ENCODE measurements around the gene FAM98B. TPM values are rescaled to one million over a fixed set of nuclear protein-coding genes. Genes with fewer than 3 reads are reported as not detected.

The FAM98B gene
- total RNA-seq, 1 donor: 9.8 TPM

GRCh38 chr15:38528294-38528693 is 74.4 kb downstream of the FAM98B start:
- Histone ChIP-seq H4K20me1 (ENCODE audit: insufficient read depth, low read length) (no peaks in the 10 kb centered on the region), H3K27me3 (ENCODE audit: insufficient read depth, low read length) (no peaks in the 10 kb centered on the region), H3K36me3 (ENCODE audit: insufficient read depth, low read length) (no peaks in the 10 kb centered on the region), H2AFZ (ENCODE audit: low read length) (no peak overlapping the region), H3K4me3 (ENCODE audit: insufficient read depth, low read length) (no peak overlapping the region), H3K79me2 (ENCODE audit: insufficient read depth, low read length) (no peaks in the 10 kb centered on the region), H3K9me3 (ENCODE audit: low read depth, low read length) (no peaks in the 10 kb centered on the region), H3K4me2 (ENCODE audit: insufficient read depth, low read length) (peak overlapping the region; percentile 14), H3K4me1 (ENCODE audit: insufficient read depth, low read length) (peaks cover 48% of the 10 kb centered on the region), H3K27ac (ENCODE audit: low read depth, low read length) (peak overlapping the region; percentile 64)
- peak; percentile 22 for DNase-seq (ENCODE audit: insufficient read length, low spot score, missing footprints)
- TF ChIP-seq CTCF (IDR thresholded peaks at IDR 0.05; ENCODE audit: extremely low read depth, low read depth, low read length): no peak

GRCh38 chr15:38530113-38530512 is 76.2 kb downstream of the FAM98B start:
- no peak for DNase-seq (ENCODE audit: insufficient read length, low spot score, missing footprints)
- Histone ChIP-seq H3K4me1 (ENCODE audit: insufficient read depth, low read length) (peaks cover 46% of the 10 kb centered on the region), H3K79me2 (ENCODE audit: insufficient read depth, low read length) (no peaks in the 10 kb centered on the region), H3K27me3 (ENCODE audit: insufficient read depth, low read length) (no peaks in the 10 kb centered on the region), H2AFZ (ENCODE audit: low read length) (no peak overlapping the region), H3K4me2 (ENCODE audit: insufficient read depth, low read length) (no peak overlapping the region), H3K36me3 (ENCODE audit: insufficient read depth, low read length) (no peaks in the 10 kb centered on the region), H3K27ac (ENCODE audit: low read depth, low read length) (peak overlapping the region; percentile 44), H3K4me3 (ENCODE audit: insufficient read depth, low read length) (no peak overlapping the region), H4K20me1 (ENCODE audit: insufficient read depth, low read length) (no peaks in the 10 kb centered on the region), H3K9me3 (ENCODE audit: low read depth, low read length) (no peaks in the 10 kb centered on the region)
- no peak for TF ChIP-seq CTCF (IDR thresholded peaks at IDR 0.05; ENCODE audit: extremely low read depth, low read depth, low read length)

GRCh38 chr15:38531509-38531908 is 77.6 kb downstream of the FAM98B start:
- H3K79me2 ChIP-seq (ENCODE audit: insufficient read depth, low read length): no peaks in the 10 kb centered on the region
- peak overlapping the region; percentile 60 for H3K4me2 ChIP-seq (ENCODE audit: insufficient read depth, low read length)
- peak overlapping the region; percentile 67 for H3K27ac ChIP-seq (ENCODE audit: low read depth, low read length)
- peak overlapping the region; percentile 30 for H2AFZ ChIP-seq (ENCODE audit: low read length)
- peak; percentile 39 for DNase-seq (ENCODE audit: insufficient read length, low spot score, missing footprints)
- peaks cover 59% of the 10 kb centered on the region for H3K4me1 ChIP-seq (ENCODE audit: insufficient read depth, low read length)
- H3K27me3 ChIP-seq (ENCODE audit: insufficient read depth, low read length): no peaks in the 10 kb centered on the region
- TF ChIP-seq CTCF (IDR thresholded peaks at IDR 0.05; ENCODE audit: extremely low read depth, low read depth, low read length): no peak
- no peaks in the 10 kb centered on the region for H3K36me3 ChIP-seq (ENCODE audit: insufficient read depth, low read length)
- H3K4me3 ChIP-seq (ENCODE audit: insufficient read depth, low read length): peak overlapping the region; percentile 13
- H4K20me1 ChIP-seq (ENCODE audit: insufficient read depth, low read length): no peaks in the 10 kb centered on the region
- H3K9me3 ChIP-seq (ENCODE audit: low read depth, low read length): no peaks in the 10 kb centered on the region

- Histone ChIP-seq H3K27ac (ENCODE audit: low read depth, low read length) (no peak overlapping the region), H3K4me1 (ENCODE audit: insufficient read depth, low read length) (peaks cover 60% of the 10 kb centered on the region), H3K27me3 (ENCODE audit: insufficient read depth, low read length) (no peaks in the 10 kb centered on the region), H3K9me3 (ENCODE audit: low read depth, low read length) (no peaks in the 10 kb centered on the region), H4K20me1 (ENCODE audit: insufficient read depth, low read length) (no peaks in the 10 kb centered on the region), H3K4me3 (ENCODE audit: insufficient read depth, low read length) (no peak overlapping the region), H2AFZ (ENCODE audit: low read length) (no peak overlapping the region), H3K4me2 (ENCODE audit: insufficient read depth, low read length) (no peak overlapping the region), H3K79me2 (ENCODE audit: insufficient read depth, low read length) (no peaks in the 10 kb centered on the region), H3K36me3 (ENCODE audit: insufficient read depth, low read length) (no peaks in the 10 kb centered on the region)
- TF ChIP-seq CTCF (IDR thresholded peaks at IDR 0.05; ENCODE audit: extremely low read depth, low read depth, low read length): no peak
- no peak for DNase-seq (ENCODE audit: insufficient read length, low spot score, missing footprints)
These were observed 78.8 kb downstream of the FAM98B start for GRCh38 chr15:38532728-38533127.
